Measurements from ENCODE around the gene SRSF10. TPM values are rescaled to one million over a fixed set of nuclear protein-coding genes. Genes with fewer than 3 reads are reported as not detected.

The SRSF10 gene
- total and polyA plus RNA-seq, 9 of the 15 experiments (the other 6 are each of a cell fraction or from before 2014, with no cell fraction given) = 154 to 264 (median 205) TPM

DNA sequence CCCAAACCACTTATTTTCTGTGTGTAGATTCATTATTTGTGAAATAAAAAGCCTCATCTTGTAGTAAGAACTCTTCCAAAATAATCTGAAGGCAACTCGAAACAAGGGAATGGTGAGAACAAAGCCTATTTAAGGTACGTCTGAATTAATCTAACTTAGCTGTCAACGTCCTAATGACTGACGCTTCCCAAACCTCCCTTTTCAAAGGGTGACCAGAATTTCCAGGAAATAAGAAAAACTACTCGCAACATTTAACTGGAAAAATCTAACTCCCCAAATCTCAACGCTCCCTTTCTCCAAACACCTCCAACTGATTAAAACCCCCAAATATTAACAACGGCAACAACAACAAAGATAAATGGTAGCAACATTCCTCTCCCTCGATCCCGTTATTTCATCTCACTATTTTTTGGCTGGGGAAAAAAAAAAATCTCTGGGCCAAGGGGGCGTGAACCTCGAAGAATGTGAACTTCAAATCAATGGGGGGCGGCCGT lies 693 bp downstream of the SRSF10 start (continued):
- TF ChIP-seq PBX2 (CRISPR knock-in tag; IDR thresholded peaks at IDR 0.05; ENCODE audit: low read depth) (peak; percentile 42; the same call in 1 of the 2 replicates), PBX2 (tag; conservative IDR thresholded peaks at IDR 0.05; ENCODE audit: low read depth) (peak; percentile 92), ERF (CRISPR knock-in tag; IDR thresholded peaks at IDR 0.05) (no peak), FOXP1 (CRISPR knock-in tag; IDR thresholded peaks at IDR 0.05) (no peak), CBFA2T2 (conservative IDR thresholded peaks at IDR 0.05) (no peak), NBN (IDR thresholded peaks at IDR 0.05; ENCODE audit: low read depth) (0 out of 2 replicates have a peak, but pooled peaks have one; percentile 7), ESRRA (IDR thresholded peaks at IDR 0.05; ENCODE audit: borderline replicate concordance, low read depth) (no peak), MLX (CRISPR knock-in tag; conservative IDR thresholded peaks at IDR 0.05) (no peak), ZZZ3 (IDR thresholded peaks at IDR 0.05) (no peak), E2F3 (CRISPR knock-in tag; IDR thresholded peaks at IDR 0.05) (no peak), BDP1 (IDR thresholded peaks at IDR 0.05; ENCODE audit: insufficient read depth, insufficient read length) (no peak), ZNF780A (CRISPR knock-in tag; IDR thresholded peaks at IDR 0.05) (no peak), ARNT (IDR thresholded peaks at IDR 0.05) (peak in 1 of 2 experiments; percentile 52; a peak in 1 of 4 replicates), ETV5 (CRISPR knock-in tag; IDR thresholded peaks at IDR 0.05; ENCODE audit: low read depth) (no peak)
- TF ChIP-seq, protein P1, sequence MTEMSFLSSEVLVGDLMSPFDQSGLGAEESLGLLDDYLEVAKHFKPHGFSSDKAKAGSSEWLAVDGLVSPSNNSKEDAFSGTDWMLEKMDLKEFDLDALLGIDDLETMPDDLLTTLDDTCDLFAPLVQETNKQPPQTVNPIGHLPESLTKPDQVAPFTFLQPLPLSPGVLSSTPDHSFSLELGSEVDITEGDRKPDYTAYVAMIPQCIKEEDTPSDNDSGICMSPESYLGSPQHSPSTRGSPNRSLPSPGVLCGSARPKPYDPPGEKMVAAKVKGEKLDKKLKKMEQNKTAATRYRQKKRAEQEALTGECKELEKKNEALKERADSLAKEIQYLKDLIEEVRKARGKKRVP (CRISPR knock-in tag; IDR thresholded peaks at IDR 0.05) = no peak
- TF ChIP-seq, protein P2, sequence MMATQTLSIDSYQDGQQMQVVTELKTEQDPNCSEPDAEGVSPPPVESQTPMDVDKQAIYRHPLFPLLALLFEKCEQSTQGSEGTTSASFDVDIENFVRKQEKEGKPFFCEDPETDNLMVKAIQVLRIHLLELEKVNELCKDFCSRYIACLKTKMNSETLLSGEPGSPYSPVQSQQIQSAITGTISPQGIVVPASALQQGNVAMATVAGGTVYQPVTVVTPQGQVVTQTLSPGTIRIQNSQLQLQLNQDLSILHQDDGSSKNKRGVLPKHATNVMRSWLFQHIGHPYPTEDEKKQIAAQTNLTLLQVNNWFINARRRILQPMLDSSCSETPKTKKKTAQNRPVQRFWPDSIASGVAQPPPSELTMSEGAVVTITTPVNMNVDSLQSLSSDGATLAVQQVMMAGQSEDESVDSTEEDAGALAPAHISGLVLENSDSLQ (IDR thresholded peaks at IDR 0.05) = peak; percentile 95
- TF ChIP-seq, protein P3, sequence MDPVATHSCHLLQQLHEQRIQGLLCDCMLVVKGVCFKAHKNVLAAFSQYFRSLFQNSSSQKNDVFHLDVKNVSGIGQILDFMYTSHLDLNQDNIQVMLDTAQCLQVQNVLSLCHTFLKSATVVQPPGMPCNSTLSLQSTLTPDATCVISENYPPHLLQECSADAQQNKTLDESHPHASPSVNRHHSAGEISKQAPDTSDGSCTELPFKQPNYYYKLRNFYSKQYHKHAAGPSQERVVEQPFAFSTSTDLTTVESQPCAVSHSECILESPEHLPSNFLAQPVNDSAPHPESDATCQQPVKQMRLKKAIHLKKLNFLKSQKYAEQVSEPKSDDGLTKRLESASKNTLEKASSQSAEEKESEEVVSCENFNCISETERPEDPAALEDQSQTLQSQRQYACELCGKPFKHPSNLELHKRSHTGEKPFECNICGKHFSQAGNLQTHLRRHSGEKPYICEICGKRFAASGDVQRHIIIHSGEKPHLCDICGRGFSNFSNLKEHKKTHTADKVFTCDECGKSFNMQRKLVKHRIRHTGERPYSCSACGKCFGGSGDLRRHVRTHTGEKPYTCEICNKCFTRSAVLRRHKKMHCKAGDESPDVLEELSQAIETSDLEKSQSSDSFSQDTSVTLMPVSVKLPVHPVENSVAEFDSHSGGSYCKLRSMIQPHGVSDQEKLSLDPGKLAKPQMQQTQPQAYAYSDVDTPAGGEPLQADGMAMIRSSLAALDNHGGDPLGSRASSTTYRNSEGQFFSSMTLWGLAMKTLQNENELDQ (CRISPR knock-in tag; IDR thresholded peaks at IDR 0.05; ENCODE audit: borderline replicate concordance) = no peak

Measured in K562 (cell line).